ENCODE results near the gene CNTNAP2. TPM values are rescaled to one million over a fixed set of nuclear protein-coding genes. Genes with fewer than 3 reads are reported as not detected.

CNTNAP2 gene
- total and polyA plus RNA-seq, 8 donors, result 0.19 to 18.2 (median 0.56) TPM

GRCh38 chr7:147008530-147008929 lies 891.9 kb downstream of the CNTNAP2 start:
- no peaks in the 10 kb centered on the region for H3K27me3 ChIP-seq
- DNase-seq, result peak; percentile 40 to 81
- 28 to 52% (median 50%) methylated on average over 6 of the region's 6 CpGs for WGBS, 5 donors
- H3K9me3 ChIP-seq, result no peaks in the 10 kb centered on the region
- H3K4me3 ChIP-seq, result no peak overlapping the region
- H3K36me3 ChIP-seq, result no peaks in the 10 kb centered on the region
- H3K27ac ChIP-seq, result no peak overlapping the region
- H3K4me1 ChIP-seq, result no peaks in the 10 kb centered on the region
- intact Hi-C loops (cut with DNase I; ENCODE audit: low total_unique reads), result no loop called here
- TF ChIP-seq POLR2AphosphoS5 (IDR thresholded peaks at IDR 0.05), result peak in 1 of 3 donors; percentile 10
- TF ChIP-seq, protein P1, sequence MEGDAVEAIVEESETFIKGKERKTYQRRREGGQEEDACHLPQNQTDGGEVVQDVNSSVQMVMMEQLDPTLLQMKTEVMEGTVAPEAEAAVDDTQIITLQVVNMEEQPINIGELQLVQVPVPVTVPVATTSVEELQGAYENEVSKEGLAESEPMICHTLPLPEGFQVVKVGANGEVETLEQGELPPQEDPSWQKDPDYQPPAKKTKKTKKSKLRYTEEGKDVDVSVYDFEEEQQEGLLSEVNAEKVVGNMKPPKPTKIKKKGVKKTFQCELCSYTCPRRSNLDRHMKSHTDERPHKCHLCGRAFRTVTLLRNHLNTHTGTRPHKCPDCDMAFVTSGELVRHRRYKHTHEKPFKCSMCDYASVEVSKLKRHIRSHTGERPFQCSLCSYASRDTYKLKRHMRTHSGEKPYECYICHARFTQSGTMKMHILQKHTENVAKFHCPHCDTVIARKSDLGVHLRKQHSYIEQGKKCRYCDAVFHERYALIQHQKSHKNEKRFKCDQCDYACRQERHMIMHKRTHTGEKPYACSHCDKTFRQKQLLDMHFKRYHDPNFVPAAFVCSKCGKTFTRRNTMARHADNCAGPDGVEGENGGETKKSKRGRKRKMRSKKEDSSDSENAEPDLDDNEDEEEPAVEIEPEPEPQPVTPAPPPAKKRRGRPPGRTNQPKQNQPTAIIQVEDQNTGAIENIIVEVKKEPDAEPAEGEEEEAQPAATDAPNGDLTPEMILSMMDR (IDR thresholded peaks at IDR 0.05), result no peak

- DNase-seq, result no peak
- no peaks in the 10 kb centered on the region for H3K9me3 ChIP-seq
- intact Hi-C loops (cut with DNase I; ENCODE audit: low total_unique reads), result no loop called here
These were observed 896.1 kb downstream of the CNTNAP2 start for GRCh38 chr7:147012666-147013065.

DNA sequence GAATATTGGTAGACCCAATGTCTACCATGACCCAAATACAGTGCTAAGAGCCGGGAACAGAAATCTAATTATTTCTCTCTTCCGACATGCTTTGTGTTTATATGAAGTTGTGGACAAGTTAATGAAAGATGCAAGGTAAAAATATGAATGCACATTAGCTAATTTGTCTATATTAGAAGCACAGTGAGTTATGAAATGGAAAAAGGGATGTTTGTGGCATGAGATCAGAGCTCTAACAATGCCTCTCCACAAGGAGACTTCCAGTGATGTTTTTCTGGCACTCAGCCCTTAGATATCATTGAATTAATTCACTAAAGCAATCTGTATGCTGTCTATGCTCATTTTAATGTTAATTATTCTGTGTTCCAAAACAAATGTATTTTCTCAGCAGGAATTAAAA lies 897.2 kb downstream of the CNTNAP2 start:
- Histone ChIP-seq H3K27ac (no peak overlapping the region), H3K4me3 (no peak overlapping the region), H3K27me3 (no peaks in the 10 kb centered on the region), H3K4me1 (no peaks in the 10 kb centered on the region), H3K9me3 (no peaks in the 10 kb centered on the region), H3K36me3 (no peaks in the 10 kb centered on the region)
- 77 to 94% (median 91%) methylated on average over 2 of the region's 2 CpGs for whole genome bisulfite sequencing, 5 donors
- TF ChIP-seq, protein P1 (IDR thresholded peaks at IDR 0.05), result no peak
- no peak for TF ChIP-seq POLR2A (IDR thresholded peaks at IDR 0.05)
- no peak for TF ChIP-seq POLR2AphosphoS5 (IDR thresholded peaks at IDR 0.05)
- no peak for TF ChIP-seq EP300 (IDR thresholded peaks at IDR 0.05)
- DNase-seq, result peak in 1 of 2 donors; percentile 47
- intact Hi-C loops (cut with DNase I; ENCODE audit: low total_unique reads), result no loop called here

More at GRCh38 chr7:147012666-147013065, 896.1 kb downstream of the CNTNAP2 start:
- no peak overlapping the region for H3K4me3 ChIP-seq
- TF ChIP-seq POLR2AphosphoS5 (IDR thresholded peaks at IDR 0.05) (no peak), EP300 (IDR thresholded peaks at IDR 0.05) (no peak), POLR2A (IDR thresholded peaks at IDR 0.05) (no peak)
- TF ChIP-seq, protein P1 (IDR thresholded peaks at IDR 0.05), result no peak
- no peak overlapping the region for H3K27ac ChIP-seq
- H3K4me1 ChIP-seq, result no peaks in the 10 kb centered on the region
- no peaks in the 10 kb centered on the region for H3K36me3 ChIP-seq
- H3K27me3 ChIP-seq, result no peaks in the 10 kb centered on the region

DNA sequence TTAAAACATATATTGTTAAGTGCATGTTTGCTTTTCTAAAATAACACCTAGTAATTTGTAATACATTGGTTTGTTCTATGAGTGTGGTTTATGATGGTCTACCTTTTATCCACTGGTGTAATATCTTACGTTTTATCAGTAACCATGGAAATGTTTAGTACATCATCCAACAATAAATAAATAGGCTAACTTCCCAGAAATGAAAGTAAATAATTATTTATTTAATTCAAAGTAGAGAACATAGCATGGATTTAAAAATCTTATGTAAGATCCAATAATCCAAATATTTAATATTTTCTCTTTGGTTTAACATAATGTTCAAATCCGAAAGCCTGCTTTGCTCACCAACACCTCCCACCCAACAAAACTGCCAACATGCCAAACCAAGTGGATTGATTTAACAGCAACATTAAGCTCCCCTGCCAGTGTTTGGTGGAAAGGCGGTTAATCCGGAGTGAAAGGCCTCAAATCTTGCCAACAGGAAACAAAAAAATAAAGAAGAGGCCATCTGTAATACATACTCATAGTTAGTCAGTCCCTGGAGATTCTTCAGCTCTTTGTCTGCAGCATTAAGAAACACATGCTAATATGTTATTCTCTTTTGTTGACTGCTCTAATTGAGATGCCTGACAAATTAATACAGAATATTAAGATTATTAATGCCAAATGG lies 897.8 kb downstream of the CNTNAP2 start:
- Histone ChIP-seq H3K36me3 (no peaks in the 10 kb centered on the region), H3K9me3 (no peaks in the 10 kb centered on the region), H3K27ac (no peak overlapping the region), H3K4me3 (no peak overlapping the region), H3K27me3 (no peaks in the 10 kb centered on the region), H3K4me1 (no peaks in the 10 kb centered on the region)
- DNase-seq, result peak in 1 of 2 donors; percentile 24
- intact Hi-C loops (cut with DNase I; ENCODE audit: low total_unique reads), result no loop called here
- TF ChIP-seq POLR2AphosphoS5 (IDR thresholded peaks at IDR 0.05), result no peak
- TF ChIP-seq POLR2A (IDR thresholded peaks at IDR 0.05), result no peak
- WGBS, 5 donors, result 65 to 74% (median 71%) methylated on average over 4 of the region's 4 CpGs

DNA sequence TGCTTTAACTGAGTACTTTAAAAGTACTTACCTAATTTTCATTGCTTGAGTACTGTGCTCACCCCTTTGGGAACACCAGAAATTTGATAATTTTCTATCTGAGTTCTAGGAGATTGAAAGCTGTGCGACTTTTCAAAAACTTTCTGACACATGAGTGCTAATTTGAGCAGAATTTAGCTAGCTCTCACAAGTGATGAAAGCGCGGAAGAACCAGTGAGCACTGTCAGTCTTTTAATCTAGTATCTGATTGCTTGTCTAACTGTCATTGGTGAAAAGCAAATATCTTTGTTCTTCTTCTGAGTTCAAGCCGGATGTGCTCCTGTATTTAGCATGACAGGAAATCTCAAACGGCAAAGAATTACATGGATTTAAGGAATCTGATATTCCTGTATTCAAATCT lies 899.4 kb downstream of the CNTNAP2 start:
- Histone ChIP-seq H3K36me3 (no peaks in the 10 kb centered on the region), H3K27me3 (no peaks in the 10 kb centered on the region), H3K27ac (no peak overlapping the region), H3K4me3 (no peak overlapping the region), H3K9me3 (no peaks in the 10 kb centered on the region), H3K4me1 (no peaks in the 10 kb centered on the region)
- no peak for DNase-seq
- TF ChIP-seq, protein P1 (IDR thresholded peaks at IDR 0.05), result no peak
- TF ChIP-seq POLR2A (IDR thresholded peaks at IDR 0.05) (no peak), POLR2AphosphoS5 (IDR thresholded peaks at IDR 0.05) (no peak), EP300 (IDR thresholded peaks at IDR 0.05) (no peak)
- WGBS, 5 donors, result 88 to 97% (median 90%) methylated on average over 5 of the region's 5 CpGs
- intact Hi-C loops (cut with DNase I; ENCODE audit: low total_unique reads), result no loop called here

Data from stomach (tissue), 9 donors.